B cell (primary cell): Measurements from ENCODE around the gene CCDC60. TPM values are rescaled to one million over a fixed set of nuclear protein-coding genes. Genes with fewer than 3 reads are reported as not detected.

Experiments used
- ATAC-seq: fragments of 200-7000 bp; cut with Tn5 transposase; one replicate; pipeline ENCODE4 v1.10.0; 2021; ENCODE audit warnings: low read depth, mild to moderate bottlenecking, moderate number of reproducible peaks, moderate library complexity
- CTCF ChIA-PET: fragments of 350-600 bp; sonication (Branson Sonifier 250); formaldehyde crosslinking; loops from one replicate; lab custom pipeline; 2021; ENCODE audit warnings: antibody characterized with exemption, inconsistent platforms; lab: Charles Lee
- POLR2A ChIA-PET: fragments of 350-600 bp; sonication (Branson Sonifier 250); formaldehyde crosslinking; loops from one replicate; lab custom pipeline; 2021; ENCODE audit warnings: antibody characterized with exemption; lab: Charles Lee
- DNase-seq: peaks from one replicate; pipeline ENCODE4 v3.0.0; 2013
- H2AFZ ChIP-seq: 2 replicates; pipeline ENCODE4 v1.6.1; 2012; ENCODE audit warnings: mild to moderate bottlenecking, low read depth, low read length; ENCODE audit not compliant: insufficient read depth, poor library complexity, severe bottlenecking
- H3K27ac ChIP-seq, 2 donors: 1 replicate in 1 of 2; 2 replicates in 1 of 2; pipeline ENCODE4 v1.5.1; 2012 to 2013; ENCODE audit warnings: low read length in 2 of 2, mild to moderate bottlenecking in 2 of 2, moderate library complexity in 1 of 2
- H3K27me3 ChIP-seq, 4 experiments: fragments of 200-600 bp in 1 of 4; sonication (generic) in 1 of 4; replicated peaks in 1 of 4; 1 replicate in 2 of 4; 2 replicates in 2 of 4; pipeline versions ENCODE4 v1.6.1 to v1.7.0; 2013 to 2016; ENCODE audit warnings: low read length in 3 of 4, mild to moderate bottlenecking in 2 of 4, mixed read lengths in 1 of 4, moderate library complexity in 1 of 4; ENCODE audit not compliant: insufficient read depth in 4 of 4, control insufficient read depth in 3 of 4; ENCODE audit errors: control extremely low read depth in 1 of 4
- H3K36me3 ChIP-seq, 2 experiments: replicated peaks in 1 of 2; 1 replicate in 1 of 2; 2 replicates in 1 of 2; pipeline versions ENCODE4 v1.6.1 to v1.7.1; 2013; ENCODE audit warnings: low read length in 1 of 2; ENCODE audit not compliant: insufficient read depth in 2 of 2, control insufficient read depth in 1 of 2; ENCODE audit errors: control extremely low read depth in 1 of 2, extremely low read depth in 1 of 2
- H3K4me1 ChIP-seq, 2 donors: fragments of 200-600 bp in 1 of 2; sonication (generic) in 1 of 2; 1 replicate in 1 of 2; 2 replicates in 1 of 2; pipeline versions ENCODE4 v1.5.1 to v1.6.1; 2013 to 2017; ENCODE audit warnings: low read length in 2 of 2; ENCODE audit not compliant: control insufficient read depth in 2 of 2, insufficient read depth in 2 of 2
- H3K4me2 ChIP-seq: replicated peaks from 2 replicates; pipeline ENCODE3; 2012; ENCODE audit warnings: mild to moderate bottlenecking, low read depth, low read length; ENCODE audit not compliant: poor library complexity, severe bottlenecking
- H3K4me3 ChIP-seq, 5 experiments: fragments of 200-600 bp in 1 of 5; sonication (generic) in 1 of 5; 1 replicate in 3 of 5; 2 replicates in 2 of 5; pipeline versions ENCODE4 v1.5.1 to v1.7.0; 2011 to 2016; ENCODE audit warnings: low read length in 4 of 5, mild to moderate bottlenecking in 4 of 5, low read depth in 2 of 5, control low read depth in 1 of 5, moderate library complexity in 1 of 5; ENCODE audit not compliant: insufficient read depth in 1 of 5; ENCODE audit errors: control extremely low read depth in 1 of 5, extremely low read depth in 1 of 5
- H3K79me2 ChIP-seq: fragments of 200-600 bp; sonication (generic); one replicate; pipeline ENCODE4 v1.6.0; 2016; ENCODE audit warnings: low read length; ENCODE audit not compliant: control insufficient read depth, insufficient read depth
- H3K9ac ChIP-seq: fragments of 200-600 bp; sonication (generic); 2 replicates; pipeline ENCODE4 v1.6.1; 2017; ENCODE audit warnings: mild to moderate bottlenecking, low read length, moderate library complexity
- H3K9me3 ChIP-seq, 3 donors: one replicate each; pipeline versions ENCODE4 v1.6.1 to v1.7.1; 2013; ENCODE audit warnings: low read length in 2 of 3; ENCODE audit not compliant: control insufficient read depth in 2 of 3, insufficient read depth in 1 of 3; ENCODE audit errors: control extremely low read depth in 1 of 3
- H4K20me1 ChIP-seq: 2 replicates; pipeline ENCODE4 v1.6.0; 2012; ENCODE audit warnings: mild to moderate bottlenecking, low read length; ENCODE audit not compliant: insufficient read depth, control insufficient read depth, poor library complexity, severe bottlenecking
- H3K27ac Mint-ChIP-seq: one replicate; pipeline ENCODE4 v1.8.0; 2021; ENCODE audit warnings: mixed read lengths
- H3K27me3 Mint-ChIP-seq: one replicate; pipeline ENCODE4 v1.8.0; 2021; ENCODE audit warnings: mixed read lengths
- H3K4me1 Mint-ChIP-seq: one replicate; pipeline ENCODE4 v1.8.0; 2021; ENCODE audit warnings: mixed read lengths
- H3K4me3 Mint-ChIP-seq: one replicate; pipeline ENCODE4 v1.8.0; 2021; ENCODE audit warnings: mixed read lengths
- H3K9me3 Mint-ChIP-seq: one replicate; pipeline ENCODE4 v1.8.0; 2022; ENCODE audit warnings: mixed read lengths; ENCODE audit not compliant: insufficient read depth
- CTCF ChIP-seq: fragments of 200-600 bp; IDR thresholded peaks from one replicate; pipeline ENCODE4 v1.8.0; 2022; ENCODE audit warnings: antibody characterized with exemption, mild to moderate bottlenecking
- EZH2 ChIP-seq: IDR thresholded peaks from 2 replicates; pipeline ENCODE4 v1.6.1; 2012; ENCODE audit warnings: borderline replicate concordance, low read depth, mild to moderate bottlenecking, moderate library complexity, low read length; ENCODE audit not compliant: insufficient read depth, poor library complexity, severe bottlenecking
- WGBS: methylation state at CpG from one replicate; pipeline ENCODE4 v1.1.5; 2013; ENCODE audit warnings: missing lambda C conversion rate; ENCODE audit not compliant: insufficient coverage; 5-methylcytosine and 5-hydroxymethylcytosine counted together
- intact Hi-C: fragments of 100-400 bp; cut with micrococcal nuclease; formaldehyde crosslinking; loops from one replicate; pipeline ENCODE4 v1.10.0; 2022
- polyA plus RNA-seq: library from polyadenylated mRNA; depleted of rRNA; stranded (reverse); fragments of >200 nt; gene quantifications from 2 replicates; pipeline ENCODE4 v1.2.3, GENCODE V29; 2012
- total RNA-seq, 2 donors: library from RNA; stranded (reverse); fragments of 120-200 nt in 1 of 2; gene quantifications; 1 replicate in 1 of 2; 2 replicates in 1 of 2; pipeline versions ENCODE4 v1.2.3 to v1.2.4, GENCODE V29; 2013 to 2022

CCDC60 gene
- total and polyA plus RNA-seq, 2 donors (not counting 1 experiment from before 2014, with no cell fraction given), result not detected

- H3K4me3 Mint-ChIP-seq, result no peak overlapping the region
- Histone ChIP-seq H3K4me1 (no peaks in the 10 kb centered on the region), H3K79me2 (no peaks in the 10 kb centered on the region), H4K20me1 (no peaks in the 10 kb centered on the region), H3K4me3 (no peak overlapping the region), H3K9ac (no peak overlapping the region), H3K27ac (no peak overlapping the region), H3K27me3 (no peaks in the 10 kb centered on the region), H3K4me2 (no peak overlapping the region), H2AFZ (no peak overlapping the region), H3K36me3 (no peaks in the 10 kb centered on the region), H3K9me3 (peaks cover 0 to 6% (median 0%) of the 10 kb centered on the region in 3 donors)
- ATAC-seq (no peak), DNase-seq (no peak)
- POLR2A ChIA-PET, result no interaction called here
- WGBS, result 67% methylated on average over 2 of the region's 2 CpGs
- H3K27ac Mint-ChIP-seq, result no peak overlapping the region
- peaks cover 6% of the 10 kb centered on the region for H3K27me3 Mint-ChIP-seq
- CTCF ChIA-PET, result no interaction called here
- intact Hi-C loops, result no loop called here
- H3K4me1 Mint-ChIP-seq, result no peaks in the 10 kb centered on the region
- H3K9me3 Mint-ChIP-seq, result no peaks in the 10 kb centered on the region
- TF ChIP-seq EZH2, result no peak
- no peak for TF ChIP-seq CTCF
Measured at GRCh38 chr12:119307747-119308146, 26.8 kb upstream of the CCDC60 start.

DNA sequence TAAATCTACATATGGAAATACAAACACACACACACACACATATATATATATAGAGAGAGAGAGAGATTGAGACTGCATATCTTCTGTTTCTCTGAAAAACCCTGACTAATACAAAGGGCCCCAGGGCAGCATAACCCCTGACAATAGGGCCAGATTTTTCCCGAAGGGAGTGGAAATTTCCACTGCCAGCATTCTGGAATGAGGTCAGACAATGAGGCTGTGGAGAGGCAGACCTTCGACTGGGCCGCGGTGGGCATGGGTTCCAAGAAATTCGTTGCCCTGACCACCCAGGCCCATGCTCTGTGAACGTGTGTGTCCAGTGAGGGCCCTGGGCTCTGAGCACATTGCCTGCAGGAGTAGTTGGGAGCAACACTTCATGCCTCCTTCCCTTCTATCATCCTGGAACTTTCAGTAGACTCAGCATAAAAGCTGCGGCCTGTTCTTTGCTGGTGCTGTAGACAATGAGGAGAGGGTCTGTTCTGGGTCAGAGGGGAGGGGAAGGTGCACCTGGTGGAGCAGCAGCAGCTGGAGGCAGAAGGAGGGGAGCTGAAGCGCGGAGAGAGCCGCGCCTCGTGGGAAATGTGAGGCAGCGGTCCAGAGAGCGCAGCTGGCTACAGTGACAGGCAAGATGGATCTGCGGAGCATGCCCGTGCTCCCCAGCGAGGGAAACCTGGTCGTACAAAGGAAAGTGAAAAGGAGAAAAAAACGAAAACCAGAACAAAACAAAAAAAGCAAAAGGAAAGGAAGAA lies 25.6 kb upstream of the CCDC60 start:
- H3K9me3 Mint-ChIP-seq, result no peaks in the 10 kb centered on the region
- no peak overlapping the region for H3K4me3 Mint-ChIP-seq
- no peak overlapping the region for H2AFZ ChIP-seq
- no peak overlapping the region for H3K4me2 ChIP-seq
- peaks cover 0 to 6% (median under 1%) of the 10 kb centered on the region in 3 donors for H3K9me3 ChIP-seq
- no peaks in the 10 kb centered on the region for H3K79me2 ChIP-seq
- no peaks in the 10 kb centered on the region for H4K20me1 ChIP-seq
- no peak overlapping the region for H3K27ac ChIP-seq
- no peaks in the 10 kb centered on the region for H3K36me3 ChIP-seq
- H3K4me1 ChIP-seq, result no peaks in the 10 kb centered on the region
- no peak for DNase-seq
- WGBS, result 56% methylated on average over 18 of the region's 19 CpGs
- POLR2A ChIA-PET, result no interaction called here
- intact Hi-C loops, result no loop called here
- no peaks in the 10 kb centered on the region for H3K4me1 Mint-ChIP-seq
- H3K27me3 ChIP-seq, result no peaks in the 10 kb centered on the region
- CTCF ChIA-PET, result no interaction called here
- H3K4me3 ChIP-seq, result no peak overlapping the region
- H3K27ac Mint-ChIP-seq, result no peak overlapping the region
- TF ChIP-seq CTCF (no peak), EZH2 (no peak)
- H3K27me3 Mint-ChIP-seq, result peaks cover 6% of the 10 kb centered on the region
- no peak overlapping the region for H3K9ac ChIP-seq
- ATAC-seq, result no peak
